ENCODE data around the gene ZNF652. TPM values are rescaled to one million over a fixed set of nuclear protein-coding genes. Genes with fewer than 3 reads are reported as not detected.

Gene ZNF652
- polyA plus RNA-seq, 1 donor (not counting 4 experiments of a cell fraction or from before 2014, with no cell fraction given) = 8.9 TPM

DNA sequence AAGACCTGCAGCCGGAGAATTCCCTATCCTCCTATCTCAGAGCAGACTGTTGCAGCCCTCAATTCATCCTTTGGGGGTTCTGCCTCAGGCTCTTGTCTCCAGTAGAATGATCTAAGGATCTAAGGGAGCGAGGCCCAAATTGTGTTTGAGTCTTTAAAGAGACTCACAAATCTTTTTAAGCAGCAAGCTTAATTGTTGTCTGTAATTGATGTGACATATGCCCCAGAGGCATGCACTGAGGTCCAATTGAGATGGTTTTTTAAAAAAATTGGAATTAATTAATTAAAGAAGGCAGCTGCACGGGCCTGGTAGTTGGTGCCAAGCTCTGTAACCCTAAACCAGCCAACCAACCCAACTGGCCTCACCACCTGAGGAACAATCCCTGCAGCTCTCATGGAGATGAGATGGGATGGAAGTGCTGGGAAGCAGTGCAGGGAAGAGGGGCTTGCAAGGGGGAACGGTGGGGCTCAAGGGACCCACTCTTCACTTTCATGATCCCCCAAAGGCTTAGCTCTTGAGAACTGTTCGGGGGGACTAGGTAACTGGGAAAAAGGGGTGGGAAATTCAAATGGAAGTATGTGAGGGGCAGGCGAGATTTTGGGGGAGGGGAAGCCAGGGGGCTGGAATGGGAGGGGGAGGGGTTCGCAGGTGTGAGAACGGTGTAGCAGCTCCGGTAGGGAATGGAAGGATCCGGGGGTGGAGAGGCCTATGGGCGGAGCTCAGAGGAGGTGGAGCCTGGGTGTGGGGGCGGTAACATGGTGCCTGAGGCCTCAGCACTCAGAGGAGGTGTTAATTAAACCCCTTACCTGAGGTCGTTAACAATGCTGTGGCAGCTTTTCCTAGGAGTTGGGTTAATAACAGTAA lies 9.2 kb upstream of the ZNF652 start:
- H3K9ac ChIP-seq (ENCODE audit: control insufficient read depth, extremely low read depth, insufficient read depth, low read length) = no peak overlapping the region
- H3K9me3 ChIP-seq (ENCODE audit: control insufficient read depth, low read depth, low read length) = no peaks in the 10 kb centered on the region
- H3K4me3 ChIP-seq (ENCODE audit: control insufficient read depth in 2 of 3, extremely low read depth in 1 of 3, insufficient read depth in 2 of 3, low read depth in 1 of 3, low read length in 3 of 3) = no peak overlapping the region
- TF ChIP-seq, protein P1, sequence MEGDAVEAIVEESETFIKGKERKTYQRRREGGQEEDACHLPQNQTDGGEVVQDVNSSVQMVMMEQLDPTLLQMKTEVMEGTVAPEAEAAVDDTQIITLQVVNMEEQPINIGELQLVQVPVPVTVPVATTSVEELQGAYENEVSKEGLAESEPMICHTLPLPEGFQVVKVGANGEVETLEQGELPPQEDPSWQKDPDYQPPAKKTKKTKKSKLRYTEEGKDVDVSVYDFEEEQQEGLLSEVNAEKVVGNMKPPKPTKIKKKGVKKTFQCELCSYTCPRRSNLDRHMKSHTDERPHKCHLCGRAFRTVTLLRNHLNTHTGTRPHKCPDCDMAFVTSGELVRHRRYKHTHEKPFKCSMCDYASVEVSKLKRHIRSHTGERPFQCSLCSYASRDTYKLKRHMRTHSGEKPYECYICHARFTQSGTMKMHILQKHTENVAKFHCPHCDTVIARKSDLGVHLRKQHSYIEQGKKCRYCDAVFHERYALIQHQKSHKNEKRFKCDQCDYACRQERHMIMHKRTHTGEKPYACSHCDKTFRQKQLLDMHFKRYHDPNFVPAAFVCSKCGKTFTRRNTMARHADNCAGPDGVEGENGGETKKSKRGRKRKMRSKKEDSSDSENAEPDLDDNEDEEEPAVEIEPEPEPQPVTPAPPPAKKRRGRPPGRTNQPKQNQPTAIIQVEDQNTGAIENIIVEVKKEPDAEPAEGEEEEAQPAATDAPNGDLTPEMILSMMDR (optimal IDR thresholded peaks at IDR 0.05 in 1 of 3, IDR thresholded peaks at IDR 0.05 in 1 of 3, conservative IDR thresholded peaks at IDR 0.05 in 1 of 3; ENCODE audit: extremely low read depth in 1 of 3, insufficient read depth in 2 of 3, low read length in 3 of 3) = no peak
- TF ChIP-seq EZH2 (IDR thresholded peaks at IDR 0.05; ENCODE audit: low read length) = no peak
- DNase-seq (ENCODE audit: low read depth, low spot score) (no peak), FAIRE-seq (no peak)
- H3K79me2 ChIP-seq (ENCODE audit: control insufficient read depth, insufficient read depth, low read length) = no peaks in the 10 kb centered on the region
- H3K4me1 ChIP-seq (ENCODE audit: control insufficient read depth, extremely low read depth, insufficient read depth, low read length) = no peaks in the 10 kb centered on the region
- no peaks in the 10 kb centered on the region for H3K9me1 ChIP-seq (ENCODE audit: control insufficient read depth, extremely low read depth, insufficient read depth, low read length)
- dilution Hi-C loops (cut with MboI; ENCODE audit: extremely low pct_ligation_motif_present, low sequenced_read_pairs) = no loop called here
- H3K36me3 ChIP-seq (ENCODE audit: control insufficient read depth in 2 of 2, extremely low read depth in 1 of 2, insufficient read depth in 2 of 2, low read length in 2 of 2) = no peaks in the 10 kb centered on the region
- no peaks in the 10 kb centered on the region for H3K27me3 ChIP-seq (ENCODE audit: control insufficient read depth, extremely low read depth, insufficient read depth, low read length)
- no peaks in the 10 kb centered on the region for H4K20me1 ChIP-seq (ENCODE audit: control insufficient read depth, extremely low read depth, insufficient read depth, low read length)
- H3K4me2 ChIP-seq (ENCODE audit: control insufficient read depth, extremely low read depth, insufficient read depth, low read depth, low read length) = no peak overlapping the region
- no peak overlapping the region for H2AFZ ChIP-seq (ENCODE audit: control insufficient read depth, low read length)
- H3K27ac ChIP-seq (ENCODE audit: control insufficient read depth, insufficient read depth, low read length) = no peak overlapping the region

DNA sequence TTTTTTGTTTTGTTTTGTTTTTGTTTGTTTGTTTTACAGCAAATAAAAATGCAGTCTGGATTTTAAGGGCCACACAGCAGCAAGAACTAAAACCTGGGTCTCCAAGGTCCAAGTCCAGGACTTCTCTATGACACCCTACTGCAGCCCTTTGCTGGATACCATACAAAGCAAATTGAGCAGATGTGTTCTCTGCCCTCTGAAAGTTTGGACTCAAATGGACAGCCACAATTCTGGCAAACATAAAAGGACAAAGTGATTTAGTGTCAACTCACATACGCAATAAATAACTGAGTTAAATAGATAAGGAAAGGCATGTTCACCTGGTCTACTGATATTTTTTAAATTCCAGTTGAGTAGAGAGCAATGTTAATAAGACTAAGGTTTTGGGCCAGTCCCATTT lies 7.7 kb upstream of the ZNF652 start:
- Histone ChIP-seq H2AFZ (ENCODE audit: control insufficient read depth, low read length) (no peak overlapping the region), H3K9ac (ENCODE audit: control insufficient read depth, extremely low read depth, insufficient read depth, low read length) (no peak overlapping the region), H3K4me2 (ENCODE audit: control insufficient read depth, extremely low read depth, insufficient read depth, low read depth, low read length) (no peak overlapping the region), H3K4me3 (ENCODE audit: control insufficient read depth in 2 of 3, extremely low read depth in 1 of 3, insufficient read depth in 2 of 3, low read depth in 1 of 3, low read length in 3 of 3) (no peak overlapping the region), H3K27me3 (ENCODE audit: control insufficient read depth, extremely low read depth, insufficient read depth, low read length) (no peaks in the 10 kb centered on the region), H4K20me1 (ENCODE audit: control insufficient read depth, extremely low read depth, insufficient read depth, low read length) (no peaks in the 10 kb centered on the region), H3K9me3 (ENCODE audit: control insufficient read depth, low read depth, low read length) (no peaks in the 10 kb centered on the region), H3K27ac (ENCODE audit: control insufficient read depth, insufficient read depth, low read length) (no peak overlapping the region), H3K4me1 (ENCODE audit: control insufficient read depth, extremely low read depth, insufficient read depth, low read length) (no peaks in the 10 kb centered on the region), H3K36me3 (ENCODE audit: control insufficient read depth in 2 of 2, extremely low read depth in 1 of 2, insufficient read depth in 2 of 2, low read length in 2 of 2) (no peaks in the 10 kb centered on the region), H3K79me2 (ENCODE audit: control insufficient read depth, insufficient read depth, low read length) (no peaks in the 10 kb centered on the region), H3K9me1 (ENCODE audit: control insufficient read depth, extremely low read depth, insufficient read depth, low read length) (no peaks in the 10 kb centered on the region)
- no peak for TF ChIP-seq EZH2 (IDR thresholded peaks at IDR 0.05; ENCODE audit: low read length)
- TF ChIP-seq, protein P1 (optimal IDR thresholded peaks at IDR 0.05 in 1 of 3, IDR thresholded peaks at IDR 0.05 in 1 of 3, conservative IDR thresholded peaks at IDR 0.05 in 1 of 3; ENCODE audit: extremely low read depth in 1 of 3, insufficient read depth in 2 of 3, low read length in 3 of 3) = no peak
- DNase-seq (ENCODE audit: low read depth, low spot score) = no peak
- FAIRE-seq = no peak
- dilution Hi-C loops (cut with MboI; ENCODE audit: extremely low pct_ligation_motif_present, low sequenced_read_pairs) = no loop called here
